Measurements from ENCODE around the gene OR52J3. TPM values are rescaled to one million over a fixed set of nuclear protein-coding genes. Genes with fewer than 3 reads are reported as not detected.

Gene OR52J3
- total RNA-seq, 1 donor, result not detected

DNA sequence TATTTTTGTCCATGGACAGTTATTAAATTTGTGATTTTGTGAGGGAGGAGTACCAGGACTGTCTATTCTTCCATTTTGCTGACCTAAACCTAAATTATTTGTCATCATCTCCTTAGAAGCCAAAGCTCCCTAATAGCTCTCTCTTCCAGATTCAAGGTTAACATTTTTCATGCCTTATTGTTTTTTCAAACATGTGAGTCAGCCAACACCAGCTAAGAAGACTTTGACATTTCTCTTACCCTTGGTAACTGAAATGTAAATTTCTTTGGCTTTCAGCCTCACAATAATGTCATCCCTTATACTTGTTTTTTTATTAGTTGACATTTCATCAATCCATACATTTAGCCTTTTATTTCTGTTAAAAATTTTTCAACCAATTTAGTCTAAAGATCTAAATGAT lies 42.2 kb downstream of the OR52J3 start:
- no peak for DNase-seq (ENCODE audit: insufficient read length, low spot score, missing footprints)
- no peaks in the 10 kb centered on the region for H3K27me3 ChIP-seq (ENCODE audit: insufficient read depth, low read length)
- no peaks in the 10 kb centered on the region for H3K36me3 ChIP-seq (ENCODE audit: insufficient read depth, low read length)
- H3K79me2 ChIP-seq (ENCODE audit: insufficient read depth, low read length), result no peaks in the 10 kb centered on the region
- no peak overlapping the region for H3K27ac ChIP-seq (ENCODE audit: low read depth, low read length)
- no peak overlapping the region for H3K4me3 ChIP-seq (ENCODE audit: insufficient read depth, low read length)
- TF ChIP-seq, protein P1, sequence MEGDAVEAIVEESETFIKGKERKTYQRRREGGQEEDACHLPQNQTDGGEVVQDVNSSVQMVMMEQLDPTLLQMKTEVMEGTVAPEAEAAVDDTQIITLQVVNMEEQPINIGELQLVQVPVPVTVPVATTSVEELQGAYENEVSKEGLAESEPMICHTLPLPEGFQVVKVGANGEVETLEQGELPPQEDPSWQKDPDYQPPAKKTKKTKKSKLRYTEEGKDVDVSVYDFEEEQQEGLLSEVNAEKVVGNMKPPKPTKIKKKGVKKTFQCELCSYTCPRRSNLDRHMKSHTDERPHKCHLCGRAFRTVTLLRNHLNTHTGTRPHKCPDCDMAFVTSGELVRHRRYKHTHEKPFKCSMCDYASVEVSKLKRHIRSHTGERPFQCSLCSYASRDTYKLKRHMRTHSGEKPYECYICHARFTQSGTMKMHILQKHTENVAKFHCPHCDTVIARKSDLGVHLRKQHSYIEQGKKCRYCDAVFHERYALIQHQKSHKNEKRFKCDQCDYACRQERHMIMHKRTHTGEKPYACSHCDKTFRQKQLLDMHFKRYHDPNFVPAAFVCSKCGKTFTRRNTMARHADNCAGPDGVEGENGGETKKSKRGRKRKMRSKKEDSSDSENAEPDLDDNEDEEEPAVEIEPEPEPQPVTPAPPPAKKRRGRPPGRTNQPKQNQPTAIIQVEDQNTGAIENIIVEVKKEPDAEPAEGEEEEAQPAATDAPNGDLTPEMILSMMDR (IDR thresholded peaks at IDR 0.05; ENCODE audit: extremely low read depth, low read depth, low read length), result no peak
- H3K4me1 ChIP-seq (ENCODE audit: insufficient read depth, low read length), result no peaks in the 10 kb centered on the region
- no peak overlapping the region for H2AFZ ChIP-seq (ENCODE audit: low read length)
- no peaks in the 10 kb centered on the region for H3K9me3 ChIP-seq (ENCODE audit: low read depth, low read length)
- no peaks in the 10 kb centered on the region for H4K20me1 ChIP-seq (ENCODE audit: insufficient read depth, low read length)
- no peak overlapping the region for H3K4me2 ChIP-seq (ENCODE audit: insufficient read depth, low read length)

DNA sequence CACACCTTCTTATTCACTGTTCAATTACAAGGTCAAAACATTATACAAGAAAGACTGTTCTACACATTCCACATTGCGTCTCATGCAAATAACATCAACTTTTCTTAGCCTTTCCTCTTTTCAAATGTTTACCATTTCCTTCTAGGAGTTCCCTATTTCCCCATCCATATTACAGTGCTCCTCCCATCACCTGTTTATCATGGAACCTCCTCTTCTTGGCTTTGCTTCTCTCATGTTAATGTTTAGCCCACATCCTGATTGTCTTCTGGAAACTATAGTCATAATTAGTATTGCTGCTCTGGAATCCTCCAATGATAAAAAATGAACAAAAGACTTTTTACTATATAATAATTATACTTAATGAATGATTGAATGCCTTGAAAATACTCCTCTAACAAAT lies 44.3 kb downstream of the OR52J3 start:
- Histone ChIP-seq H3K27me3 (ENCODE audit: insufficient read depth, low read length) (no peaks in the 10 kb centered on the region), H3K36me3 (ENCODE audit: insufficient read depth, low read length) (no peaks in the 10 kb centered on the region), H3K27ac (ENCODE audit: low read depth, low read length) (no peak overlapping the region), H3K4me1 (ENCODE audit: insufficient read depth, low read length) (no peaks in the 10 kb centered on the region), H3K9me3 (ENCODE audit: low read depth, low read length) (no peaks in the 10 kb centered on the region), H3K4me3 (ENCODE audit: insufficient read depth, low read length) (no peak overlapping the region), H4K20me1 (ENCODE audit: insufficient read depth, low read length) (no peaks in the 10 kb centered on the region), H2AFZ (ENCODE audit: low read length) (no peak overlapping the region), H3K4me2 (ENCODE audit: insufficient read depth, low read length) (no peak overlapping the region), H3K79me2 (ENCODE audit: insufficient read depth, low read length) (no peaks in the 10 kb centered on the region)
- TF ChIP-seq, protein P1 (IDR thresholded peaks at IDR 0.05; ENCODE audit: extremely low read depth, low read depth, low read length), result no peak
- no peak for DNase-seq (ENCODE audit: insufficient read length, low spot score, missing footprints)

DNA sequence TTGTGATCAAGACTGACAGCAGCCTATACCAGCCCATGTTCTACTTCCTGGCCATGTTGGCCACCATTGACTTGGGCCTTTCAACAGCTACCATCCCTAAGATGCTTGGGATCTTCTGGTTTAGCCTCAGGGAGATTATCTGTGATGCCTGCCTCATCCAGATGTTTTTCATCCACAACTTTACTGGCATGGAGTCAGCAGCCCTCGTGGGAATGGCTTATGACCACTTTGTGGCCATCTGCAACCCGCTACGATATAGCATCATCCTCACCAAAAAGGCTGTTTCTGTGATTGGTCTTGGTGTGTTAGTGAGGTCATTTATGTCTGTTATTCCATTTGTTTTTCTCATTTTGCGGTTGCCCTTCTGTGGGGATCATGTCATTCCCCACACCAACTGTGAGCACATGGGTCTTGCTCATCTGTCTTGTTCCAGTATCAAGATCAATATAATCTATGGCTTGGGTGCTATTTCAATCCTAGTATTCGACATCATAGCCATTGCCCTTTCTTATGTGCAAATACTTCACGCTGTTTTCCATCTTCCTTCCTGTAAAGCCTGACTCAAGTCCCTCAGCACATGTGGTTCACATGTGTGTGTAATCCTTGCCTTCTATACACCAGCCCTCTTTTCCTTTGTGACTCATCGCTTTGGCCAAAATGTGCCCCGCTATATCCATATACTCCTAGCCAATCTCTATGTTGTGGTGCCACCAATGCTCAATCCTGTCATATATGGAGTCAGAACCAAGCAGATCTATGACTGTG lies 46.7 kb downstream of the OR52J3 start:
- Histone ChIP-seq H4K20me1 (ENCODE audit: insufficient read depth, low read length) (no peaks in the 10 kb centered on the region), H3K4me2 (ENCODE audit: insufficient read depth, low read length) (no peak overlapping the region), H3K36me3 (ENCODE audit: insufficient read depth, low read length) (no peaks in the 10 kb centered on the region), H2AFZ (ENCODE audit: low read length) (no peak overlapping the region), H3K9me3 (ENCODE audit: low read depth, low read length) (no peaks in the 10 kb centered on the region), H3K4me1 (ENCODE audit: insufficient read depth, low read length) (no peaks in the 10 kb centered on the region), H3K27me3 (ENCODE audit: insufficient read depth, low read length) (no peaks in the 10 kb centered on the region), H3K79me2 (ENCODE audit: insufficient read depth, low read length) (no peaks in the 10 kb centered on the region), H3K27ac (ENCODE audit: low read depth, low read length) (no peak overlapping the region), H3K4me3 (ENCODE audit: insufficient read depth, low read length) (no peak overlapping the region)
- peak; percentile 15 for DNase-seq (ENCODE audit: insufficient read length, low spot score, missing footprints)
- TF ChIP-seq, protein P1 (IDR thresholded peaks at IDR 0.05; ENCODE audit: extremely low read depth, low read depth, low read length), result no peak

DNA sequence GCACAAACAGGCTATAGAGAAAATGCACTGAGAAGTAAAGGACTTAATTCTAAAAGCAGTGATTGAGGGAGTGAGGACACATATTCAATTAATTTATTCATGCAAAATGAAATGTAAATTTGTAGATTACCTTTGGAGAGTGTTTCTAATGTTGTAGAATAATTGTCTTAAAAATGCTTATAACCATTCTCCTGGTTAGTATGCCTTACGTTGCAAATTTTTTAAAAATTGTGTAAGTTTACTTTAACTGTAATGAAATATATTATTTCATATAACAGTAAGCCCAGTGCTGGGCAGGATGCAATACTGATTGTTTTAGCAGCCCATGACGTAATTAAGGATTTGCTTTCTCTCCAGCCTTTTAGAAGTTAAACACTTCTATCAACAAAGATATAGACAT lies 49.7 kb downstream of the OR52J3 start:
- Histone ChIP-seq H3K27me3 (ENCODE audit: insufficient read depth, low read length) (no peaks in the 10 kb centered on the region), H3K27ac (ENCODE audit: low read depth, low read length) (no peak overlapping the region), H3K79me2 (ENCODE audit: insufficient read depth, low read length) (no peaks in the 10 kb centered on the region), H3K4me2 (ENCODE audit: insufficient read depth, low read length) (no peak overlapping the region), H4K20me1 (ENCODE audit: insufficient read depth, low read length) (no peaks in the 10 kb centered on the region), H3K9me3 (ENCODE audit: low read depth, low read length) (no peaks in the 10 kb centered on the region), H3K36me3 (ENCODE audit: insufficient read depth, low read length) (no peaks in the 10 kb centered on the region), H2AFZ (ENCODE audit: low read length) (no peak overlapping the region), H3K4me3 (ENCODE audit: insufficient read depth, low read length) (no peak overlapping the region), H3K4me1 (ENCODE audit: insufficient read depth, low read length) (no peaks in the 10 kb centered on the region)
- DNase-seq (ENCODE audit: insufficient read length, low spot score, missing footprints), result no peak
- TF ChIP-seq, protein P1 (IDR thresholded peaks at IDR 0.05; ENCODE audit: extremely low read depth, low read depth, low read length), result no peak

Other genes with a start within 250 kb of the OR52J3 start
- not detected in 2 replicates for gene OR52R1, start 242.1 kb upstream of the OR52J3 start, total RNA-seq
- not detected in 2 replicates for gene OR51F2, start 225.2 kb upstream of the OR52J3 start, total RNA-seq
- gene OR51S1, start 197.3 kb upstream of the OR52J3 start, total RNA-seq, result not detected in 2 replicates
- gene OR51T1, start 164.6 kb upstream of the OR52J3 start, total RNA-seq, result not detected in 2 replicates
- gene OR51A7, start 142.7 kb upstream of the OR52J3 start, total RNA-seq, result not detected in 2 replicates
- not detected in 2 replicates for gene OR51G2, start 127.2 kb upstream of the OR52J3 start, total RNA-seq
- gene OR51G1, start 122.2 kb upstream of the OR52J3 start, total RNA-seq, result not detected in 2 replicates
- not detected in 2 replicates for gene OR51A4, start 98.9 kb upstream of the OR52J3 start, total RNA-seq
- gene OR51A2, start 90.8 kb upstream of the OR52J3 start, total RNA-seq, result not detected in 2 replicates
- gene OR51L1, start 51.7 kb upstream of the OR52J3 start, total RNA-seq, result not detected in 2 replicates
- not detected in 2 replicates for gene OR52E2, start 13.1 kb downstream of the OR52J3 start, total RNA-seq
- not detected in 2 replicates for gene OR52E1, start 23.0 kb downstream of the OR52J3 start, total RNA-seq
- gene OR52A5, start 91.8 kb downstream of the OR52J3 start, total RNA-seq, result not detected in 2 replicates
- not detected in 2 replicates for gene OR52A1, start 108.2 kb downstream of the OR52J3 start, total RNA-seq
- gene OR51V1, start 154.2 kb downstream of the OR52J3 start, total RNA-seq, result not detected in 2 replicates
- gene HBB, start 180.5 kb downstream of the OR52J3 start, total RNA-seq, result not detected in 2 replicates
- not detected in 2 replicates for gene HBD, start 188.0 kb downstream of the OR52J3 start, total RNA-seq
- gene HBG1, start 203.3 kb downstream of the OR52J3 start, total RNA-seq, result not detected in 2 replicates
- gene HBG2, start 208.3 kb downstream of the OR52J3 start, total RNA-seq, result not detected in 2 replicates
- gene HBE1, start 223.4 kb downstream of the OR52J3 start, total RNA-seq, result not detected in 2 replicates

Measured in osteoblast (primary cell).